ENCODE data around the gene MARCHF10.
"Not testable (repeated sequence)": the region's sequence is repeated elsewhere in the genome, so short reads cannot be mapped to it uniquely, and the experiment has no call there.

MARCHF10 gene

GRCh38 chr17:62693616-62694409 lies 114.3 kb downstream of the MARCHF10 start:
- no peak for DNase-seq

- DNase-seq, result no peak
These were observed 115.2 kb downstream of the MARCHF10 start for GRCh38 chr17:62692721-62693431.

- no peak for DNase-seq
These were observed 115.9 kb downstream of the MARCHF10 start for GRCh38 chr17:62692159-62692651.

GRCh38 chr17:62691589-62691915 lies 116.6 kb downstream of the MARCHF10 start:
- DNase-seq, result not testable (repeated sequence)

GRCh38 chr17:62690168-62690897 lies 117.8 kb downstream of the MARCHF10 start:
- no peak for DNase-seq

- DNase-seq, result no peak
These were observed 118.5 kb downstream of the MARCHF10 start for GRCh38 chr17:62689441-62690167.

- DNase-seq, result no peak
These were observed 119.5 kb downstream of the MARCHF10 start for GRCh38 chr17:62688398-62689160.

- DNase-seq, result no peak
These were observed 120.1 kb downstream of the MARCHF10 start for GRCh38 chr17:62687997-62688396.

- DNase-seq, result no peak
These were observed 123.9 kb downstream of the MARCHF10 start for GRCh38 chr17:62684179-62684578.

GRCh38 chr17:62681939-62682381 lies 126.2 kb downstream of the MARCHF10 start:
- DNase-seq, result no peak

GRCh38 chr17:62681061-62681938 lies 126.8 kb downstream of the MARCHF10 start:
- DNase-seq, result no peak

GRCh38 chr17:62680541-62681052 lies 127.5 kb downstream of the MARCHF10 start:
- DNase-seq, result no peak

- no peak for DNase-seq
These were observed 128.2 kb downstream of the MARCHF10 start for GRCh38 chr17:62679866-62680377.

- no peak for DNase-seq
These were observed 129.7 kb downstream of the MARCHF10 start for GRCh38 chr17:62678214-62678919.

- no peak for DNase-seq
These were observed 131.0 kb downstream of the MARCHF10 start for GRCh38 chr17:62676952-62677596.

- no peak for DNase-seq
These were observed 131.7 kb downstream of the MARCHF10 start for GRCh38 chr17:62676231-62676943.

GRCh38 chr17:62675701-62676100 lies 132.4 kb downstream of the MARCHF10 start:
- no peak for DNase-seq

- DNase-seq, result no peak
These were observed 132.9 kb downstream of the MARCHF10 start for GRCh38 chr17:62675260-62675659.

GRCh38 chr17:62674841-62675240 lies 133.3 kb downstream of the MARCHF10 start:
- no peak for DNase-seq
